K562 (cell line): ENCODE measurements around the gene SH3BGRL3. TPM values are rescaled to one million over a fixed set of nuclear protein-coding genes. Genes with fewer than 3 reads are reported as not detected.

Source experiments
- CBX5 ChIP-seq: IDR thresholded peaks from 2 replicates; pipeline ENCODE4 v1.6.1; 2014; ENCODE audit warnings: low read depth, borderline replicate concordance
- CBX8 ChIP-seq: fragments of 200-600 bp; sonication (generic); IDR thresholded peaks from 2 replicates; pipeline ENCODE4 v1.6.1; 2012; ENCODE audit warnings: borderline replicate concordance, mixed run types, low read depth, mild to moderate bottlenecking, moderate library complexity, mixed read lengths, low read length, control low read depth, inconsistent platforms; ENCODE audit not compliant: poor library complexity, severe bottlenecking; ENCODE audit errors: extremely low read depth
- CHD1 ChIP-seq: fragments of 200-600 bp; sonication (generic); IDR thresholded peaks from one replicate; pipeline ENCODE4 v1.6.1; 2012; ENCODE audit warnings: mild to moderate bottlenecking, moderate library complexity, low read length, inconsistent platforms
- COPS2 ChIP-seq: fragments of 450-650 bp; conservative IDR thresholded peaks from 2 replicates; pipeline ENCODE4 v1.6.1; 2016; ENCODE audit warnings: mild to moderate bottlenecking, moderate library complexity
- CSDE1 ChIP-seq, 2 experiments: fragments of 450-650 bp; IDR thresholded peaks; 2 replicates each; pipeline ENCODE4 v1.6.1; 2016; ENCODE audit warnings: mild to moderate bottlenecking in 1 of 2
- HDAC3 ChIP-seq: fragments of 450-650 bp; IDR thresholded peaks from 2 replicates; pipeline ENCODE4 v1.6.1; 2018; ENCODE audit warnings: borderline replicate concordance, mild to moderate bottlenecking, moderate library complexity; ENCODE audit not compliant: partially characterized antibody
- KDM4B ChIP-seq, 2 experiments: fragments of 450-650 bp in 1 of 2; sonication (generic) in 1 of 2; IDR thresholded peaks; 2 replicates each; pipeline ENCODE4 v1.6.1; 2016 to 2017; ENCODE audit warnings: borderline replicate concordance in 2 of 2, antibody characterized with exemption in 1 of 2, low read depth in 1 of 2, mild to moderate bottlenecking in 1 of 2
- KLF6 ChIP-seq: fragments of 250-450 bp; sonication (Bioruptor Pico); IDR thresholded peaks from 2 replicates; pipeline ENCODE4 v1.4.0; 2020; ENCODE audit warnings: mild to moderate bottlenecking, moderate library complexity, borderline replicate concordance
- MEF2A ChIP-seq: IDR thresholded peaks from 2 replicates; pipeline ENCODE4 v1.6.1; 2011; ENCODE audit warnings: low read depth, mild to moderate bottlenecking, low read length, moderate library complexity; ENCODE audit not compliant: control insufficient read depth
- MTA2 ChIP-seq: fragments of 450-650 bp; IDR thresholded peaks from 2 replicates; pipeline ENCODE4 v1.6.1; 2016; ENCODE audit warnings: low read depth
- NFXL1 ChIP-seq: fragments of 450-650 bp; formaldehyde crosslinking; IDR thresholded peaks from 2 replicates; pipeline ENCODE4 v1.4.0; 2021; ENCODE audit warnings: mild to moderate bottlenecking
- PHB ChIP-seq: fragments of 250-450 bp; sonication (Bioruptor Pico); IDR thresholded peaks from 2 replicates; pipeline ENCODE4 v1.5.0; 2021
- POLR3A ChIP-seq: IDR thresholded peaks from 2 replicates; pipeline ENCODE4 v1.6.1; 2011; ENCODE audit warnings: borderline replicate concordance, mild to moderate bottlenecking, moderate library complexity; ENCODE audit not compliant: insufficient read length, insufficient read depth; ENCODE audit errors: extremely low read depth
- POU5F1 ChIP-seq: fragments of 150-350 bp; IDR thresholded peaks from 2 replicates; pipeline ENCODE4 v1.6.1; 2014; ENCODE audit warnings: borderline replicate concordance, low read length, low read depth, mild to moderate bottlenecking; ENCODE audit not compliant: partially characterized antibody
- PPARD ChIP-seq: fragments of 250-450 bp; sonication (Bioruptor Pico); IDR thresholded peaks from 2 replicates; pipeline ENCODE4 v1.8.0; 2022; ENCODE audit warnings: inconsistent platforms, mild to moderate bottlenecking, moderate library complexity
- TAF1 ChIP-seq: IDR thresholded peaks from 2 replicates; pipeline ENCODE4 v1.6.1; 2011; ENCODE audit warnings: mild to moderate bottlenecking, low read length, moderate library complexity; ENCODE audit not compliant: insufficient read depth, control insufficient read depth, severe bottlenecking; ENCODE audit errors: extremely low read depth
- ZBTB8A ChIP-seq: fragments of 450-650 bp; IDR thresholded peaks from 2 replicates; pipeline ENCODE4 v1.6.1; 2018; ENCODE audit warnings: mild to moderate bottlenecking, moderate library complexity; ENCODE audit not compliant: partially characterized antibody
- ZFP1 ChIP-seq: fragments of 450-650 bp; formaldehyde crosslinking; IDR thresholded peaks from 2 replicates; pipeline ENCODE4 v1.4.0; 2020; ENCODE audit warnings: mild to moderate bottlenecking, mixed read lengths
- ZNF143 ChIP-seq: sonication (generic); formaldehyde crosslinking; IDR thresholded peaks from 2 replicates; pipeline ENCODE4 v1.9.0; 2022; ENCODE audit warnings: mild to moderate bottlenecking, missing genetic modification reagents
- ZNF217 ChIP-seq: sonication (generic); formaldehyde crosslinking; IDR thresholded peaks from 2 replicates; pipeline ENCODE4 v1.8.0; 2022; ENCODE audit warnings: mild to moderate bottlenecking, missing genetic modification reagents
- ZNF41 ChIP-seq: fragments of 250-450 bp; sonication (Bioruptor Pico); conservative IDR thresholded peaks from 2 replicates; pipeline ENCODE4 v1.4.0; 2020; ENCODE audit warnings: mild to moderate bottlenecking
- ZNF584 ChIP-seq: fragments of 200-800 bp; sonication (Bioruptor generic); IDR thresholded peaks from 2 replicates; pipeline ENCODE4 v1.6.1; 2016; ENCODE audit warnings: low read depth, mild to moderate bottlenecking, missing genetic modification characterization, missing compliant biosample characterization
- polyA plus RNA-seq, 8 experiments: library from polyadenylated mRNA; depleted of rRNA in 4 of 8; stranded (reverse) in 5 of 8; unstranded in 3 of 8; fragments of >200 nt; fragmentation: Nextera tagmentation in 2 of 8; fragmentation: Illumina TruSeq in 1 of 8; extraction: Ambion mirVana in 2 of 8; extraction: Trizol in 1 of 8; gene quantifications; 2 replicates each; pipeline versions ENCODE4 v1.2.1 to v1.2.3, GENCODE V29; 2011 to 2014; ENCODE audit warnings: inconsistent platforms in 1 of 8, missing spikeins in 1 of 8
- total RNA-seq, 7 experiments: library from RNA; depleted of rRNA in 6 of 7; stranded (reverse); fragments of >200 nt in 6 of 7; fragmentation: Illumina TruSeq in 2 of 7; extraction: Trizol in 2 of 7; gene quantifications; 2 replicates each; pipeline versions ENCODE4 v1.2.1 to v1.2.3, GENCODE V29; 2011 to 2021; ENCODE audit warnings: low replicate concordance in 1 of 7
- TF ChIP-seq, protein P1 (sequence below): fragments of 250-450 bp; sonication (Bioruptor Pico); IDR thresholded peaks from 2 replicates; pipeline ENCODE4 v1.5.0; 2021; ENCODE audit warnings: mild to moderate bottlenecking, moderate library complexity

The SH3BGRL3 gene
- total and polyA plus RNA-seq, 9 of the 15 experiments (the other 6 are each of a cell fraction or from before 2014, with no cell fraction given), result 30.3 to 140 (median 54.2) TPM

DNA sequence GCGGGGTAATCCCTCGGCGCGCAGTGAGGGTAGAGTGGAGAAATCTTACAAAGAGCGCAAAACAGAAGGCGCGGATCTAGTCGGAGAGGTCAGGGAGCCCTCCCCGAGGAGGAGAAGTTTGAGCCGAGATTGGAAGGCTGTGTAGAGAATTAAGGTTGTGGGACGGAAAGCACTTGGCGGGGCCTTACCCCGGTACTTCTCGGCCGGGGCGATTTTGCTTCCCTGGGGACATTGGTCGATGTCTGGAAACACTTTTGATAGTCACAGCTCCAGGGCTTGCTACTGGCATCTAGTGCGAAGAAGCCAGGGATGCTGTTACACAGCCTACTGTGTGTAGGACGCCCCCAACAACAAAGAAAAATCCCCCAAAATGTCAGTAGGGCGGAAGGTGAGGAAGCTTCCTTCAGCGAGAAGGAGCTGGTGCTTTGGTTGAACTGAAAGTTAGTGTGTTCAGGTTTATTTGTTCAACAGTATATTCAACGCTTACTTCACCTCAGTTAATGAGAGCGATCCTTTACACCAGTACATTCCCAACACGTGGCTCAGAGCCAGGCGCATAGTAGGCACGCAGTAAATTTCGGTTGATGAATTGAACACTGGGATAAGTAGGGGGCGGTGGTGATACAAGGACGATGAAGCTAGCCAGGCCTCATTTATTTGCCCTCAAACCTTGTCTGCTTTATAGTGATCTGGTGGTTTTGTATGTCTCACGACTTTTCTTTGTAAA is 45.1 kb upstream of the SH3BGRL3 start (continued):
- no peak for TF ChIP-seq ZFP1
- TF ChIP-seq ZNF217 (CRISPR knock-in tag), result no peak
- TF ChIP-seq HDAC3, result no peak
- TF ChIP-seq COPS2, result no peak
- TF ChIP-seq CBX5, result no peak
- TF ChIP-seq CSDE1 (IDR thresholded peaks at IDR 0.05), result no peak
- TF ChIP-seq MEF2A, result no peak
- no peak for TF ChIP-seq CBX8
- no peak for TF ChIP-seq PHB (CRISPR knock-in tag)
- TF ChIP-seq KDM4B (IDR thresholded peaks at IDR 0.05; ENCODE audit: borderline replicate concordance in 2 of 2, low read depth in 1 of 2), result no peak
- TF ChIP-seq ZNF41, result no peak
- no peak for TF ChIP-seq NFXL1 (CRISPR knock-in tag)
- no peak for TF ChIP-seq POLR3A
- TF ChIP-seq MTA2, result no peak
- no peak for TF ChIP-seq ZBTB8A
- no peak for TF ChIP-seq PPARD
- no peak for TF ChIP-seq TAF1
- no peak for TF ChIP-seq POU5F1
- TF ChIP-seq, protein P1, sequence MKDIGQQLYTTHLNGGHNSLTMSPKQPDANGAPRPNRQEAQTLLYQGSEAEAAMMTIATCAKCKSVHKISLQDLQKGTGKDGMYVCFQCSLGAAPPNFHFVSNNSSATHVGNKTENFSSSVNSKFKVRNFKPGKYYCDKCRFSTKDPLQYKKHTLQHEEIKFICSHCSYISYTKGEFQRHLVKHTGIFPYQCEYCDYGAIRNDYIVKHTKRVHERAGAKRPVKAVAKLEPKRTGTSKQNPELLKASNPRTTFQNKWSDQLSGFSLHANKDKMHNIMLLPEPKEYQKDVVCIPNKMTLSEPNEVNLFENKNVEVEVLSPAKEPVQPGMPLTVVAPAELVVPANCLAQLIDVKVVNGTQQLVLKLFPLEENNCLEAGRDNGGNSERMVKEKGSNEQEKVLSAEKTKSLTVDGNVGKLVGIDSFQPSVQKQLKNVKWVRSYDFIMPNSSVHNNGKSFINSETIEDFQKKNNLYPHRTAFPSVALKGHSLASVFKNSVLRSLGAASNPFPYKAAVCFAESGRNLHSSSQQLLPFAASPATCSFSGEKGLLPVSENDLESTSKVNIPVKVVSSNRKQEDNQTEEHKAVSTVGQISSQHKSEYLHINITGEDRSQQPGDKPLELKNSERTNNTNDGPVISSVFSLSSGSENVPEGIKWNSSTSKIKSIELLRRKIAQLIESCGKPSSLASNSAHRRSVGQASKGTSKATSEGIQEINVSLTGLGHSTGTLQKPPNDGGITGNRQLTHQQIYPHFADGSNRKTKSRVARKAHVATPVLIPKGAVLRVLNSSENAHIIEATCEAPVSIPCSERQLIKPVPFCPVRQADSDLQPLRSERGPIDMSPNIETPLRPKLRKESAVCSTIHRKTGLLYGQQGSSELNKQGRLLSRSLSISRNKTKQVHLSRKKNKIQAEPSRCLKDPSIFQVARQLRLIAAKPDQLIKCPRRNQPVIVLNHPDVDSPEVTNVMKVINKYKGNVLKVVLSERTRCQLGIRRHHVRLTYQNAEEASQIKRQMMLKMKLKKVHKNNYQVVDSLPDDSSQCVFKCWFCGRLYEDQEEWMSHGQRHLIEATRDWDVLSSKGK (CRISPR knock-in tag), result no peak
- peak; percentile 55 for TF ChIP-seq CHD1
- no peak for TF ChIP-seq ZNF584 (CRISPR knock-in tag)
- 0 out of 2 replicates have a peak, but pooled peaks have one; percentile 14 for TF ChIP-seq ZNF143 (CRISPR knock-in tag)
- no peak for TF ChIP-seq KLF6
